Spleen (tissue), 7 donors: ENCODE results near the gene ANKRD24.

Source experiments
- POLR2A ChIP-seq, 3 donors: fragments of 450-650 bp; IDR thresholded peaks; one replicate each; pipeline ENCODE4 v1.5.1; 2017; ENCODE audit warnings: antibody characterized with exemption in 3 of 3, mild to moderate bottlenecking in 1 of 3
- POLR2AphosphoS5 ChIP-seq, 3 donors: sonication (generic); formaldehyde crosslinking; IDR thresholded peaks; one replicate each; pipeline ENCODE4 v1.5.1; 2017; ENCODE audit warnings: antibody characterized with exemption in 3 of 3
- TF ChIP-seq, protein P1 (sequence below), 11 experiments: fragments of 200-600 bp in 7 of 11; fragments of 450-650 bp in 4 of 11; sonication (generic) in 4 of 11; IDR thresholded peaks in 8 of 11; conservative IDR thresholded peaks in 3 of 11; 1 replicate in 7 of 11; 2 replicates in 4 of 11; pipeline versions ENCODE4 v1.4.0 to v1.8.0; 2016 to 2021; ENCODE audit warnings: antibody characterized with exemption in 11 of 11, inconsistent platforms in 4 of 11, mild to moderate bottlenecking in 1 of 11
- donor health status: DM: no; HTN: no; CAD: no; lungs with moderate emphysema.
- donor health status: DM: no; HTN: no; CAD: no.
- donor health status: DM: no; HTN: no; CAD: no.

DNA sequence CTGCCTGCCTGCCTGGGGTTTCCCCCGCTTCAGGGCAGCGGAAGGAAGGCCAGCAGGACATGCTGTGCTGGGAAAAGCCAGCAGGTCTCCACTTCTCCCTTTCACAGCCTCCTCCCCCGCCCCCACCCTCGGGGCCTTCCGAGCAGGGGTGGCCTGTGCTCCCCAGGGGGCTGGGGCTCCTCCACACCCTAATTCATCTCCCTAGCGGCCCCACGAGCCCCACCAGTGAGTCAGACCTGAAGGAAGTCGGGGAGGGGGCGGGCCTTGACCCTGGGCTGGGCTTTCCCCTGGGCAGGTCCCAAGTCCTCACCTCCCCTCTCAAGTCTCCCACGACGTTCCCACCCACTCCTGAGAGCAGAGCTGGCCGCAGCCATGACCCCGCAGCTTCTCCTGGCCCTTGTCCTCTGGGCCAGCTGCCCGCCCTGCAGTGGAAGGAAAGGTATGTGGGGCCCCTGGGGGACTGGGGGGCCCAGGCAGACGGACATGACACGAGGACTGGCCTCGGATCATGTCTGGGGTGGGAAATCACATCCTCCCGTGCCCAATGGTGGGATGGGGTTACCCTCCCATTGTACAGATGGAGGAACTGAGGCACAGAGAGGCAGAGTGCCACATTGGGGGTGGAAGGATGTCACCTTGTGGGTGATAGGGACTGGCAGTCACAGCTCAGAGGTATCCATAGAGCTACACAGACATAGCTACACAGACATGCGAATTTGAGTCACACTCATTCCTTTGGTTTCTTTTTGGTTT, 46.9 kb downstream of the ANKRD24 start, which contains the start of gene EBI3:
- TF ChIP-seq, protein P1, sequence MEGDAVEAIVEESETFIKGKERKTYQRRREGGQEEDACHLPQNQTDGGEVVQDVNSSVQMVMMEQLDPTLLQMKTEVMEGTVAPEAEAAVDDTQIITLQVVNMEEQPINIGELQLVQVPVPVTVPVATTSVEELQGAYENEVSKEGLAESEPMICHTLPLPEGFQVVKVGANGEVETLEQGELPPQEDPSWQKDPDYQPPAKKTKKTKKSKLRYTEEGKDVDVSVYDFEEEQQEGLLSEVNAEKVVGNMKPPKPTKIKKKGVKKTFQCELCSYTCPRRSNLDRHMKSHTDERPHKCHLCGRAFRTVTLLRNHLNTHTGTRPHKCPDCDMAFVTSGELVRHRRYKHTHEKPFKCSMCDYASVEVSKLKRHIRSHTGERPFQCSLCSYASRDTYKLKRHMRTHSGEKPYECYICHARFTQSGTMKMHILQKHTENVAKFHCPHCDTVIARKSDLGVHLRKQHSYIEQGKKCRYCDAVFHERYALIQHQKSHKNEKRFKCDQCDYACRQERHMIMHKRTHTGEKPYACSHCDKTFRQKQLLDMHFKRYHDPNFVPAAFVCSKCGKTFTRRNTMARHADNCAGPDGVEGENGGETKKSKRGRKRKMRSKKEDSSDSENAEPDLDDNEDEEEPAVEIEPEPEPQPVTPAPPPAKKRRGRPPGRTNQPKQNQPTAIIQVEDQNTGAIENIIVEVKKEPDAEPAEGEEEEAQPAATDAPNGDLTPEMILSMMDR (IDR thresholded peaks at IDR 0.05 in 8 of 11, conservative IDR thresholded peaks at IDR 0.05 in 3 of 11): no peak
- TF ChIP-seq POLR2A (IDR thresholded peaks at IDR 0.05) (no peak), POLR2AphosphoS5 (IDR thresholded peaks at IDR 0.05) (peak; percentile 9 to 67 (median 56))
